Amniotic stem cell (primary cell): ENCODE data around the gene ACSM5.

Experiments used
- DNase-seq: peaks from one replicate; lab custom pipeline; 2025; lab: John Stamatoyannopoulos, UW

ACSM5 gene, protein sequence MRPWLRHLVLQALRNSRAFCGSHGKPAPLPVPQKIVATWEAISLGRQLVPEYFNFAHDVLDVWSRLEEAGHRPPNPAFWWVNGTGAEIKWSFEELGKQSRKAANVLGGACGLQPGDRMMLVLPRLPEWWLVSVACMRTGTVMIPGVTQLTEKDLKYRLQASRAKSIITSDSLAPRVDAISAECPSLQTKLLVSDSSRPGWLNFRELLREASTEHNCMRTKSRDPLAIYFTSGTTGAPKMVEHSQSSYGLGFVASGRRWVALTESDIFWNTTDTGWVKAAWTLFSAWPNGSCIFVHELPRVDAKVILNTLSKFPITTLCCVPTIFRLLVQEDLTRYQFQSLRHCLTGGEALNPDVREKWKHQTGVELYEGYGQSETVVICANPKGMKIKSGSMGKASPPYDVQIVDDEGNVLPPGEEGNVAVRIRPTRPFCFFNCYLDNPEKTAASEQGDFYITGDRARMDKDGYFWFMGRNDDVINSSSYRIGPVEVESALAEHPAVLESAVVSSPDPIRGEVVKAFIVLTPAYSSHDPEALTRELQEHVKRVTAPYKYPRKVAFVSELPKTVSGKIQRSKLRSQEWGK

DNA sequence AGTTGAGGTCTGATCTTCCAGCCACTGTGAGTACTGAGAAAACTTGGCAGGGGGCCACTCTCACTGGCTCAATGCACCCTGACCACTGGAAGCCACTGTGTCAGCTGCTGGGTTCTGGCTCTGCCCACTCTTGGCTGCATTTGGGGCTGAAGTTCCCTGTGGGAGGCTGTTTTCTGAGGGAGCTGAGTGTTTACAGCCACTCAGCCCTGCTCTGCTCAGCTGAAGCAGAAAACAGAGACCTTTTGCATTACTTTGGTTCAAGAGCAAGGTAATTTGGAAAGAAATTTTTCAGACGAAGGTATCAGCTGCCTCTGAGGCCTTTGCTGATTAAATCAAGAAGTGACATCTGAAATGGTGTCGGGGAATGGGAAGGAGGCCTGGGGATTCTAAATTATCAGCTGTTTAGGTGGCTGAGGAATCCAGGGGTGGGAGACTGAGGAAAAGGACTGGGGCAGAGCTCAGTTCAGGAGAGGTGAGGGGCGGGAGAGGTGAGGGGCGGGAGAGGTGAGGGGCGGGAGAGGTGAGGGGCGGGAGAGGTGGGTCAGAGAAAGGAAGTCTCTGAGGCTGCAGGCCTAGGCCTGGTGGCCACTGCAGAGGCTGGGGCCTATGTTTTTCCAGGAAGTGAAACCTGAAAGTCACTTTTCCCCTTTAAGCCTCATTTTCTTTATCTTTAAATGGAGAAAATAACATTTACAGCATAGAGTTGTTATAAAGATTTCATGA is at the start of gene ACSM5:
Gene ACSM5 (plus strand): TSS at position 137 of the 723 bp plus-strand sequence. CDS start 1,951 bp downstream, outside the sequence.
- DNase-seq, result no peak

DNA sequence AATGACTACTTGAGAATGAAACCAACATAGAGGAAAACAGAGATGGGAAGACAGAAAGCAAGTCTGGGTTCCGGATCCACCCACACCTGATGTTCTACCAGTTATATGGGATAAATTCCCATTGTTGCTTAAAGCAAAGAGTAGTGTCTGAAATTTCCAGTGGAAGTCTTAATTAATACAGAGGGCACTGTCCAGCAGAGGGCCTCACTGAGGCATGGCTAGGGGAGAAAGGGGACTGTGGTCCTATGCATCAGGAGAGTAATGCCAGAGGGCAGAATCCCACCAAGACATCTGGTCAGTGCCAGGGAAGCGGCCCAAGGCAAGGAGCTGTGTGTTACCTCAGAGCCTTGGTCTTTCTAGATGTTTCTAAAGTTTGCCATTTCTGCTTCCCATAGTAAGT is 49.3 kb upstream of the ACSM5 start:
- no peak for DNase-seq

DNA sequence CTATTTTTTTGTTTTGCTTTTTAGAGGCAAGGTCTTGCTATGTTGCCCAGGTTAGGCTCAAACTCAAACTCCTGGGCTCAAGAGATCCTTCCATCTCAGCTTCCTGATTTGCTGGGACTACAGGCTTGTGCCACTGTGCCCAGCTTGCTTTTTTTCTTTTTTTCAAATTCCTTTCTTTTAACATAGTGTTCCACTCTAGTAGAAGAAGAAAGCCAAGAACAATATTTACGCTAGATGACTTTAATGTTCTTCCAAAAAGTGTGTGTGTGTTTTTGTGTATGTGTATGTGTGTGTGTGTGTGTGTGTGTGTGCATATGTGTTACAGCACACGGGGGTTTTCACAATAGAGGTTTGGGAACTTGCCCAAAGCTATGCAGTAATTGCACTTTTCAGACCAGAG is 46.1 kb upstream of the ACSM5 start:
- DNase-seq, result no peak

DNA sequence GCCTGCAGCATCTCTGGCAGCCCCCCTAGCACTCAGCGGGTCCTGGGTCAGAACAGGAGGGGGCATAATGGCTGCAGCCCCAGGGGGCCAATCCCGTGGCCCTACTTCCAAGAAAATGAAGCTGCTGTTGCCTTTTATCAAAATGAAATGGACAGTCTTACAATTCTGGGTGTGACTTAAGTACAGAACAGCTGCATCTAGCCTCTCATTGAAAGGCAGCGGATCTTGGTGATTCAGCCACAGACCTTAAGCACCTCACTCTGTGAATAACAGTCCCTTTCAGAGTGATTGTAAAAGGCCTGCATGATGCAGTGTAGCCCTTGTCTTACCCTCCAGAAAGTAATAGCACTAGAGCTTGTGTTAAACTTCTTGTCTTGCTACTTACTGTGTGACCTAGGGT is 45.3 kb upstream of the ACSM5 start:
- DNase-seq, result no peak

DNA sequence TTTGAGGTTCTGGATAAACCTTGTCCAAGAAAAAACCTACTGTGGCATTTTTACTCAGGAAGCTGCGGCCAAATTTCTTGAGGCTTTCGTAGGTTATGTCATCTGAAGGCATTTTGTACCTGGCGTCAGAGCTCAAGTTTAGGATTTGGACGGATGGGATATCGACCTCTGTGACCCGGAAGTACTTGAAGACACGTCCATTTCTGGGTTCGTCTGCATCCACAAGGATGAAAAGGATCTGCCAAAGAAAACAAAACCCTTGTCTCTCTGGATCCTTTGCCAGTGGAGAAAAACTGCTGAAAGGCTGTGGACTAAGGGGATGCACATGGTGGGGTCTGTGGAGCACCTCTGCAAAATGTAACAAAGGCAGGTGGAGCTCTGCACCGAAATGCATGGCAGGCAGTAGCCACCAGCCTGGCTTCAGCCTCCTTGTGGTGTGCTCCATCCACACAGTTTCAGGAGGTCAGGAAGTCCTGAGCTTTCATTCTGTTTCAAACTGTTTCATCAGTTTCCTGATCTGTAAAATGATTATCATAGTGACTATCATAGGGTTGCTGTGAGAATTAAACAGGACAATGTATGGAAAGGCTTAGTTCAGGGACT is 39.8 kb upstream of the ACSM5 start:
- no peak for DNase-seq

DNA sequence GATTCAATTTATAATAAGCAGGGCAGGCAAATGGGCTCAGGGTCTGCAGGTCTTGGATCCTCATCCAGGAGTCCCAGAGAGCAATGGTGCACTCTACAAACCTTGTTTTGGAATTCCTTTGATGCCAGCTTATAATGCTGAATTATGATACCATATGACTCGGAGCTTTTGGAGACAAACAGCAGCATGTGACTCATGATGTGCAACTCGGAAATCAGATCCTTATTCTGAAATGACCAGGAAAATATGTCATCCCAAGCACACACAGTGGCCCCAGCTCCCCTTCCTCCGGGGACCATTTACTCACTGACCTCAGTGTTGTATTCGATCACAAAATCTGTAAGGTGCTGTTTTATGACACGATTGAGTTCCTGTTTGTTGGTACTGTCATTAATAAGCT is 36.6 kb upstream of the ACSM5 start:
- no peak for DNase-seq

DNA sequence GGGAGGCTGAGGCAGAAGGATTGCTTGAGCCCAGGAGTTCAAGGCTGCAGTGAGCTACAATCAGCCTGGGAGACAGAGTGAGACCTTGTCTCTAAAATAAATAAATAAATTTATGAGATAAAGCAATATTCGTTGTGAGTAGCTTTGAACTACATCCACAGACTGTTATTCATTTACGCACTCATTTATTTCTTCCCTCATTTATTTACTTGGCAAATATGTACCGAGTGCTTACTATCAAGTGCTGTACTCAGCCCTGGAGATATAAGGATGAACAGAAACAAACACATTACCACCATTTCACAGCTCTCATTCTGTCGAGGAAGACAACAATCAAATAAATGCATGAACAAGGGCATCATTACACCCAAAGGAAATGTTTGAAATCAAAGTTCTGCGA is 32.2 kb upstream of the ACSM5 start:
- no peak for DNase-seq

DNA sequence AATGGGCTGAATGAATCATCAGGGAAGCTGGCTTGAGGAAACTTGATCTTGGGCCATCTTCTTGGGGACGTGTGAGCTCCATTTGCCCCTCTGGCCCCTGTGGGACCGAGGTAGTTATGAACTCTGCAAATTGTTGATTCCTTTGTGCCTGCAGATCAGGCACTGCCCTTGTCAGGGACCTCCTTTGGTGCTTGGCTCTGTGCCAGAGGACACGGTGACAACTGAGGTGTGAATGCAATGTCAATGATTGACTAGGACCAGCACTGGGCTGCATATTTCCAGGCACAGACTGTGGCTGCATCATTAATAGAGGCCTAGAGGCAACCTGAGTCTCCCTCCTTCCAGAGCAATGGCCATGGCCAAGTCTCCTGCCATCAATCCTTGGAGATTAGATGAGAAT is 28.6 kb upstream of the ACSM5 start:
- no peak for DNase-seq

DNA sequence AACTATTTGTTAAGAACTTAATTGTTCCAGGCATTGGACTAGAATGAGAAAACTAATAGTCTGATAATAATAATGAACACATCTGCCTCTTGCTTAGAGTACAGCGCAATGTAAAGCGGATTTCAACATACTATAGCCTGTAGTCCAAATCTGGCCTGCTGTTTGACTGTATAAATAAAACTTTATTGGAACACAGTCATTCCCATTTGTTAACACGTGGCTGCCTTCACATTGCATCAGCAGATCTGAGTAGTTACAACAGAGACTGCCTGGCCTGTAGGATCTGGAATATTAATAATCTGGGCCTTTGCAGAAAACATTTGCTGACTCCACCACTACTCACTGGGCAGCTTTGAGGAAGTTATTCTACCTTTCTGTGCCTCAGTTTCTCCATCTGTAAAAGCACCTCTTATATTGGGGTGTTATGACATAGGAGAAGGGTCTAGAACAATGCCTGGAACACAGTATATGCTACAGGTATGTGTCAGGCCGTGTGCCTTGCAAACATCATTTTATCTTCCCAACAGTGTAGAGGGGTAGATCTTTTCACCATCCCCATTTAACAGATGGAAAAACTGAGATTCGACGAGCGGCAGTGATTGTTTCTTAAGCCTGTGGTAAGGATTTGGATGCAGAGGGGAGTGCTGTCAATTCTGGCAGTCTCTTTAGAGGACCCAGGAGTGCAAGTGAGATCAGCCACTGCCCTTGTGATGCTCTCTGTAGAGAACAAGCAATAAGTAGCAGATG is 27.0 kb upstream of the ACSM5 start:
- no peak for DNase-seq

DNA sequence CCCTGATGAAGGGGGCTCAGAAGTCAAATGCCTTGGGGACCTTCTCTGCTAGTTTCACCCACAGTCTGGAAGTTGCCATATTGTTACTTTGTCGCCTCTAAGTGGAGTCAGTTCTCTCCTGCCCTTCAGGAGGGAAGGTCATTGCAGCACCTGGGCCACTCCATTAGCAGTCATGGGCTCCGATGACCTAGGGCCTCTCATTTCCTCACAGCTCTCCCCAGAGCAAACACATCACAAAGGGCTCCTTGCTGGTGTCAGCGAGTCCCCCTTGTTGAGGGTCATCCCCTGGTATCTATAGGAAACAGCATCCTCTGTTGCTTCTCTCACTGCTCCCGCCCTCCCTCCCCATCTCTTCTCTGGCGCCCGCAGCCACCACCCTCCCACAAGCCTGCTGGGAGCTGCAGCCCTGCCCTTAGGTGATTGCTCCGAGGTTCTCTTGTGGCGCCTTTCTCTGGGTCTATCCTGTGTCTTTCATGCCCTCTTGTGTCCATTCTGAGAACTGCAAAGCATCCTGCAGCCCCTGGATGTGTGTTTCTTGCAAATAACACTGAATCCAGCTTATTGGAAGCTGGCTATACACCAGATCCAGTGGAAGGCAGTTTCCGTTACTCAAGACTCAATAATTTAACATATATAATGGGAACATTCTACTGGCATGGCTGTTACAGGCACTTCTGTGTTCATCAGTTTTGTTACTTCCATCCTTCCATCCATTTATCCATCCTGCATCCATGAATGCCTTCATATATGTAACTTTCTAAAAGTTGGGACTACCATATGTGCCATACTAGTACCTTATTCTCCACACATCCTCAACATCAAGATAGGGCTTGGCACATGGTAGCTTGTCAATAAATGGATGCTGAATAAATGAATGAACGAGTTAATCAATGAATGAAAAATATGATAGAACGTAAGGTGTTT is 26.0 kb upstream of the ACSM5 start:
- peak; percentile 8 for DNase-seq

DNA sequence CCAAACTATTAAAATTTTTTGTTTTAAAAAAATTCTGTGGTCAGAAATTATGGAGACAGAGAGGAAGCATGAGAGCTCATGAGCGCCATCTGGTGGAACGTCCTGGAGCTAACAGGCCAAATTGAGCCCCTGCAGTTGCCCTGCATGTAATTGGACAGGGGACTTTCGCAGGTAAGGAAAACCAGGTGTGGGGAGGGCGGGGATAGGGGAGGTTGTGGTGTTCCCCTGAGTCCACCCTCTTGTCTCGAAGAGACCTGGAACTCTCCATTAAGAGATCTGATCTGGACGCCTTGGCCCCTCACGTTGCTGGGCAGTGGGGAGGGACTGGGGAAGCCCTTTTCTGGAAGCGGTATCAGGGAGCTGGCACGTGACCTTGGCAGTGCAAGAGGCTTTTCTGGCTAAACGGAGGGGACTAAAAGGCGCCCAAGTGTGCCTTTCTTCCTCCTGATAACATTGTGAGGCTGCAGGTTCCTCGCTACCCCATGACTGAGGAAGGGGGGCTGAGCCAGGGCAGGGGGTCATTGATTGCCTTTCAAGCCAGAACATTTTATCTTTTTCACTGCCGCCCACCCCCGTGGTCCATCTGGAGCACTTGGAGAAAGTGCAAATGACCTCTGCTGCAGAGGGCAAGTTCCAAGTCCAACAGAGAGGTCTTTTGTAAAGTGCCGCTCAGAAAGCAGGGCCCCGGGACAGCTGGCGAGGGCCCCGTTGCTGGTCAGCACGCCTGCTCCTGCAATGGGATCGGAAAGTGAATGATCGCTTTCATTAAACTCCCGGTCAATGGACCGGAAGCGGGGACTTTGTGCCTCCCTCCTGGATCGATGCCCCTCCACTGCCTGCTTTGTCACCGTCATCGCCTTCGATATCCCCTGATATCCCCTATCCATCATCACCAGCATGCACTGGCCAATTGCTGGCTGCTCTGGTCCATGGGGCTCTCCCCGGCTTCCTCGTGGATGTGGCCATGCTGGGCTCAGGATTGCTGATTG is 23.2 kb upstream of the ACSM5 start:
- DNase-seq, result peak; percentile 40

DNA sequence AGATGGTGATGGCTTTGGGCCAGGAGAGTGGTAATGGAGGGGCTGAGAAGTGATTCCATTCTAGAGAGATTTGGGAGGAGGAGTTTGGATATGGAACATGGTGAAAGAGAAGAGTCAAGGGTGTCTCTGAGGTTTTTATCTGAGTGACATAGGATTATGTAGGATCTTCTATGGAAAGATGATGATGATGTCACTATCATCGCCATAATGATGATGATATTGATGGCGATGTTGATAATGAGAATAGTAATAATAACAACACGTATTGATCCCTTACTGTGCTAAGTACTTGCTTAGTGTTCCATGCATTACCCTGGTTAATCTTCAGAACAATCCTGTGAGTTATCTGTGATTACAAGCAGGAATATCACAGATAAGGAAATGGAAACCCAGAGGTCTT is 21.4 kb upstream of the ACSM5 start:
- no peak for DNase-seq

DNA sequence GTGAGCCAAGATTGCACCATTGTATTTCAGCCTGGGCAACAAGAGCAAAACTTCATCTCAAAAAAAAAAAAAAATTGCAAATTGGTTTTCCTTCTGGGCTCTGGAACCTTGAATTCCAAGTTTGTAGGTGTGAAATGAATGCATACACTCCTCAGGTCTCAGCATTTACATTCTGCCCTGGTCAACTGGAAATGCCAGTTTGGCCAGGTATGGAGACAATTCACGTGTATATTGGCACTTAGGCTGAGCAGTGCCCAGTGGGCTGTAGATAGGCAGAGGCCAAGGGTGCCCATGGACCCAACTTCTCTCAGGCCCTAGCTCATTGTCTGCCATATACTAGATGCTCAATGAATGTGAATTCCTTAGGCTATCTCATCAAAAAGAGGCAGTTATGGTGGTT is 20.5 kb upstream of the ACSM5 start:
- no peak for DNase-seq

DNA sequence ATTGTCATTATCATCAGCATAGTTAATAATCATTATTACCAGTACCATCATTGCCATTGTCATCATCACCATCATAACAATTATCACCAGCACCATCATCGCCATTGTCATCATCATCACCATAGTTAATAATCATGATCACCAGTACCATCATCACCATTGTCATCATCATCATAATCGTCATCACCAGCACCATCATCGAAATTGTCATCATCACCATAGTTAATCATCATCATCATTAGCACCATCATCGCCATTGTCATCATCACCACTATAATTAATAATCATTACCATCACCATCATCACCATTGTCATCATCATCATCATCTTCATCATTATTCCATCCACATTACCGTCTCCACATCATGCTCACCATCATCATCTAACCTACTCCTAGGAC is 18.3 kb upstream of the ACSM5 start:
- no peak for DNase-seq

DNA sequence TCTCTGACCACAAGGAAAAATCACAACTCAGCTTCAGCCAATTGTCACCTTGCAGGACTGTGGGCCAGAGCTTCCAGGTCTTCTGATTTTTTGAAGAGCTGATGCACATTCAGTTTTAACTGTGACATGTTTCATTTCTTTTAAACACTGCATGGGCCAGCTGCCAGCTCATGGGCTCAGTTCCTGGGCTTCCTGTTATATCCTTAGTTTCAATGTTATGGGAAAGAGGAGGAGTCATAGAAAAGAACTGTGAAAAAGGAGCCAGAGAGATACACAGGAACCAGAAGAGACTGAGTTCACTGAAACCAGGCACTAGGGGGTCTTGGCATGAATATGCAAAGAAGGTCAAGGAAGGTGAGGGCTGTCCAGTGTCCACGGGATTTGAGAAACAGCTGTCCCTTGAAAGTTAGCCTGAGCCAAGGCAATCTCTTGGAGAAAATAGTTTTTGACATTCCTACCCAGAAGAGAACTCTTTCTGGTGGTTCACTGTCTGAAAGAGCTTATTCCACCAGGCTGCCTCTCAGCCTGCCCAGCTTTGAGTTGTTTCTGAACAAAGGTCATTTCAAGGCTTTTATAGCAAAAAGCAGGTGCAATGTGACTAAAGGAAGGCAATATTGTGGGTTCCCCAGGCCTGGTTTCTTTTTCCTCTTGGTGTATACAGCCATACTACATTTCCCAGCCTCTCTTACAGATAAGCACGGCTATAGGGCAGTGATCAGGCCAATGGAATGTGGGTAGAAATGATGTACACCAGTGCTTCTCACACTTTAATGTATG is 15.3 kb upstream of the ACSM5 start:
- no peak for DNase-seq

DNA sequence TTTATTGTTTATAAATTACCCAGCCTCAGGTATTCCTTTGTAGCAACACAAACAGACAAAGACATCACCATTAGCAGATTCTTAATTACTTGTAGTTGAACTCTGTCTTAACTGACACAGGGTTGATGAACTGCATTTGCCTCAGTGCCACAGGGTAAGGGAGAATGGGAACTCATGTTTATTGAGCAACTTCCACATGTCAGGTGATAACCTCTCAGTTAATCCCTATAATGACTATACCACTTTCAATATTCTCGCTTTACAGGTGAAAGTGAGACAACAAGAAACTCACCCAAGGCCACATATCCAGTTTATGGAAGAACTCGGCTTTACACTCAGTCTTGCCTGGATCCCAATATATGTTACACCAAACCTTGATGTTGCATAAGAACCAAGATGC is 13.4 kb upstream of the ACSM5 start:
- no peak for DNase-seq

DNA sequence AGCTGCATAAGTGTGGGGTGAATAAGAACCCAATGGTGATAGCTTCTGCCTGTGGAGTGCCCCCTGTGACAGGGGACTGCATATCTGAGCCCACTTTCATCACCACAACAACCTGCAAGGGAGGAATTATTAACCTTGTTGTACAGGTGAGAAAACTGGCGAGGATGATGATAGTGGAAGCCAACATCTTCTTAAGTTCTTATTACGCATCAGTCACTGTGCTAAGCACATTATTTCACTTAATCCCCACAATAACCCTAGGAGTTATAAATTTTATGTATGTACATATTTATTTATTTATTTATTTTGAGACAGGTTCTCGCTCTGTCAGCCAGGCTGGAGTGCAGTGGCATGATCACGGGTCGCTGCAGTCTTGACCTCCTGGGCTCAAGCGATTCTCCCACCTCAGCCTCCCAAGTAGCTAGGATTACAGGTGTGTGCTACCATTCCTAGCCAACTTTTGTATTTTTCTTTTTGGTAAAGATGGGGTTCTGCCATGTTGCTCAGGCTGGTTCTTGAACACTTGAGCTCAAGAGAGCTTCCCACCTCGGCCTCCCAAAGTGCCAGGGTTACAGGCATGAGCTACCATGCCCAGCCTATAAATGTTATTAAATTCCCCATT is 12.4 kb upstream of the ACSM5 start:
- no peak for DNase-seq

DNA sequence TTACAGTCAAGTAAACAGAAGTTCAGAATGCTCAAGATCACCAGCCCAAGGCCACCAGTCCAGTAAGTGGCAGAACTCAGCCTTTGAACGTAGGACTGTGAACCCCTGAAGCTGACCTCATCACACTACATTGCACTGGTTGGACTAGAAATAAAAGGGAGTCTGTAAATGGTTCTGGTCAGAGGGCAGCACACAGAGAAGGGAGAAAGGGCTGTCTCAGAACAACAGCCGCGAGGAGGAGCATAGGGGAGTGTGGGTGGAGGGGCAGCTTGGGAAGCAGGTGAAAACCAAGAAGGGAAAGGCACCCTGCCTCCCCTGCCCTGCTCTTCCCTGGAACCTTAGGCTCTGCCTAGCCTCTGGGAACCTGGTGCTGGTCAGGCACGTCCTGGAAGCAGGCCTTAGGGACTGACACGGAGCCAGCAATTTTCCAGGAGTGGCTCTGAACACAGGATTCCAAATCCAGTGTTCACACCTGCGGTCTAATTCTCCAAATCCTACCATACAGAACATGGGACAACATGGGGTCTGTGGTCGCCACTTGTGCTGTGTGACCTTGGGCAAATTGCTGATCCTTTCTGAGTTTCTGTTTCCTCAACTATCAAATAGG is 11.8 kb upstream of the ACSM5 start:
- no peak for DNase-seq
